ENCODE results near the gene CCDC187.
"Not testable (repeated sequence)": the region's sequence is repeated elsewhere in the genome, so short reads cannot be mapped to it uniquely, and the experiment has no call there.

CCDC187 gene

DNA sequence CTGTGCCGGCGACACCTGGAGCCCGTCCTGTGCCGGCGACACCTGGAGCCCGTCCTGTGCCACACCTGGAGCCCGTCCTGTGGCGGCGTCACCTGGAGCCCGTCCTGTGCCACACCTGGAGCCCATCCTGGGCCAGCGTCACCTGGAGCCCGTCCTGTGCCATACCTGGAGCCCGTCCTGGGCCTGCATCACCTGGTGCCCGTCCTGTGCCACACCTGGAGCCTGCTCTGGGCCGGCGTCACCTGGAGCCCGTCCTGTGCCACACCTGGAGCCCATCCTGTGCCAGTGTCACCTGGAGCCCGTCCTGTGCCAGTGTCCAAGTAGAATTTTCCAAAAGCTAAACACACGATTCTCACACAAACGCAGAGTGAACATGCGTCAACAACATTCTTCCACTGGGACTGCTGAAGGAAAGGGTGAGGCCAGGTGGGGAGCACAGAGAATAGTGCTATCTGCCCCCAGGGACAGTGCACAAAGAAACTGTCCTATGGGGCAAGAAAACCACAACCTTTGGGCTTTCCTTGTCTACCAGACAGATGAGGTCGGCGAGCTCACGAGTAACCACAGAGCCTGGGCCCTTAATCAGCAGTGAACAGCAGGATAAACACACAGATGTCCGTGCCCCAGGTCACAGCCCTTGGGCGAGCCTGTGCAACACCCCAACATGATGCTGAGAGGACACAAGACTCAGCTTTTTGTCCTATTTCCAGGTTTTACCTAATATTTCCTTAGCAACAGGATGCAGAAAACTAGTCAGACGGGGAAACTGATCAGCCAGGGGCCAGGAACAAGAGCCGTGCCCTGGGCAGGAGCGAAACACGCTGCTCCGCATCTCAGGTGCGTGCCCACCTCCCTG, 66.2 kb downstream of the CCDC187 start:
- DNase-seq: no peak

DNA sequence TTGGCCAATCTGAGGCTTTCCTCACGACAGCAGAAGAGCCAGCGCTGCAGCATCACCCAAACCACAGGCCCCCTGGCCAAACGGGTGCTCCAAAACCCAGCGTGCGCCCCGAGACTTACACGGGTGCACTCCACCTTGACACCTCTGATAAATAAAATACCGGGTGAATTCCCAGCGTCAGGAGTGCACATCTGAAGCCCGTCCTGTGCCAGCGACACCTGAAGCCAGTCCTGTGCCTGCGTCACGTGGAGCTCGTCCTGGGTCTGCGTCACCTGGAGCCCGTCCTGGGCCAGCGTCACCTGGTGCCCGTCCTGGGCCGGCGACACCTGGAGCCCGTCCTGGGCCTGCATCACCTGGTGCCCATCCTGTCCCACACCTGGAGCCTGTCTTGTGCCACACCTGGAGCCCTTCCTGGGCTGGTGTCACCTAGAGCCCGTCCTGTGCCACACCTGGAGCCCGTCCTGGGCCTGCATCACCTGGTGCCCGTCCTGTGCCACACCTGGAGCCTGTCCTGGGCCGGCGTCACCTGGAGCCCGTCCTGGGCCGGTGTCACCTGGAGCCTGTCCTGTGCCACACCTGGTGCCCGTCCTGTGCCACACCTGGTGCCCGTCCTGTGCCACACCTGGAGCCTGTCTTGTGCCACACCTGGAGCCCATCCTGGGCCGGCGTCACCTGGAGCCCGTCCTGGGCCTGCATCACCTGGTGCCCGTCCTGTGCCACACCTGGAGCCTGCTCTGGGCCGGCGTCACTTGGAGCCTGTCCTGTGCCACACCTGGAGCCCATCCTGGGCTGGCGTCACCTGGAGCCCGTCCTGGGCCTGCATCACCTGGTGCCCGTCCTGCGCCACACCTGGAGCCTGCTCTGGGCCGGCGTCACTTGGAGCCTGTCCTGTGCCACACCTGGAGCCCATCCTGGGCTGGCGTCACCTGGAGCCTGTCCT, 67.2 kb downstream of the CCDC187 start:
- not testable (repeated sequence) for DNase-seq

DNA sequence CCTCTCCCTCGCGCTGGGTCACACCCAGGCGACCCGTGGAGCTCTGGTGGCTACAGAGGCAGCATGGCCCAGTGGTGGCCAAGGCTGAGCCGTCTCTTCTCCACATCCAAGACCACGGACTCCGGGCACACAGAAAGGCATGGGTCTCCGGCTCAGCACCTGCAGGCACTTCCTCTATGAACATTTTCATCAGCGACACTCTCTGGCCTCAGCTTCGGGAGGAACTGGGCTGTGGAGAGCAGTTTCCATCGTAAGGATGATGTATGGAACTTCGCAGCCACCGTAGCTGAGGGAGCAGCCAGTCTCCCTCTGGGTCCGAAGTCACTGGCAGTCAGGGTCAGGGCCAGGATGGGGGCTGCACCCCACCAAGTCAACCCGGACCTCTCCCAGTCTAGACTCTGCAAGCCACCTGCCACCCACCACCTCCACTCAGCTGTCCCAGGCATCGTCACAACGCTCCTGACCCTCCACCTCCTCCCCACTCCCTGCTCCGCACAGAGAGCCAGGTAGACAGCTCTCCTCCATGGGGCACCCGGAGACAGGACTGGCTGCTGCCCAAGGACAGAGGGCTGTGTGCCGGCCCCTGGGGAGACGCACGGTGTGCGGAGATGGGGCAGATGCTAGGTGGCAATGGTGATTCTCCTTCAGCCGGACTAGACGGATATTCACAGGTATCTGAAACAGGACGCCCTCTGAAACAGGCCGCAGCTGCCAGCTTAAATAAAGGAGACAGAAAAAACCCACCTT, 68.0 kb downstream of the CCDC187 start:
- no peak for DNase-seq

DNA sequence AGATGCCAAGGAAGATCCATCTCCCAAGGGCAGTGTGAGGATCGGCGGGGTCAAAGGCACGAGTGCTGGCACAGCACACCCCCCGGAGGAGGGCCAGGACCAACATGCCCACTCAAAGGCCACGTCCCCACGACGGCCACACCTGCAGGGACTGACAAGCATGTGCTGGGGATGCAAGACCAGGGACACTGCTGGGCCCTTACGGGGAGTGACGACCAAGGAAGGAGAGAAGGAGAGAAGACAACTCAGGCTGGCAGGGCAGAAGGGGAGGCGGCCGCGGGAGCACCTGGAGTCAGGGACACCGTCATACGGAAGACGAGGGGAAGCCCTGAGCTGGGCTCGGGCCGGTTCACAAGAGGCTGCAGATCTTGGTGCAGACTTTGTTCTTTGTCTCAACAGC, 68.7 kb downstream of the CCDC187 start:
- no peak for DNase-seq

DNA sequence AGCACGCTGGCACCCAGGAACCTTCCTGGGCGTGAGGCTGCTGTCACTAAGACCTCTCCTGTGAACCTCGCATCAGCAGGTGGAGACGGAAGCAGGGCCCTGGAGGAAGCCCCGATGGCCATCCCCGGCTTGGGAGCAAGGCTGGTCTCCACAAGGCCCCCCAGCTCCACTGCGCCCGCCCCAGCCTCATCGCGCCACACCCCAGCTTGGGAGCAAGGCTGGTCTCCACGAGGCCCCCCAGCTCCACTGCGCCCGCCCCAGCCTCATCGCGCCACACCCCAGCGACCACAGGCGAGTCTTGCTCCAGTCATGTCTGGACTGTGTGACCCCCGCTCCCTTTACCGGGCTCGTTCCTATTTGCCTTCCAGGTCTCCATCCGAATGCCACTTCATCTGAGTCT, 69.3 kb downstream of the CCDC187 start:
- DNase-seq: no peak

DNA sequence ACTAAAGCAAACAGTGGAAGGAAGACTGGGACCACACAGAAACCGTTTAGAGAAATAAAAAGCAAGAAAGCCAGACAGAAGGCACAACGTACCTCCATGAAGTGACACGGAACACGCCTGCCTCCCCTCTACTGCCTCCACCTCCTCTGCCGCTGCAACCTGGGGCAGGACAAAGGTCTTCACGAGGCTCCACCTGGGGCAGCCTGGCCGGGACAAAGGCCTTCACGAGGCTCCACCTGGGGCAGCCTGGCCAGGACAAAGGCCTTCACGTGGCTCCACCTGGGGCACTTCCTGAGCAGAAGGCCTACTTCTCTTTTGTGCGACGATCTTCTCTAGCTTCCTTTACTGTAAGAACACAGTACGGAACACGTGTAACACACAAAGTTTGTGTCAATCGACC, 70.0 kb downstream of the CCDC187 start:
- no peak for DNase-seq

DNA sequence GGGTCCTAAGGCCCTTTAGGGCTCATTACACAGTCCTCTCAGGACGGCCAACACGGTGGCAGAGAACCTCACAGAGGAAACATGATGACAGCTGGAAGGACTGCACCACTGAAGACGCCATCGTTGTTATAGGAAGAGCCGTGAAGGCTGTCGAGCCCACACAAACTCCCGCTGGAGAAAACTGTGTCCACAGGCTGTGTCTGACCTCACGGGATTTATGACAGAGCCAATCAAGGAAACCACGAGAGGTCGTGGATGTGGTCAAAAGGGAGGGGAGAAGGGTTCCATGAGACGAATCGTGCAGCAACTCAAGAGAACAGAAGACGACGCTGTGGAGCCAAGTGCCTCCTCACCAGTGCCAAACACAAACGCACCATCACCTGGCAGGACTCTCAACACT, 70.5 kb downstream of the CCDC187 start:
- no peak for DNase-seq

DNA sequence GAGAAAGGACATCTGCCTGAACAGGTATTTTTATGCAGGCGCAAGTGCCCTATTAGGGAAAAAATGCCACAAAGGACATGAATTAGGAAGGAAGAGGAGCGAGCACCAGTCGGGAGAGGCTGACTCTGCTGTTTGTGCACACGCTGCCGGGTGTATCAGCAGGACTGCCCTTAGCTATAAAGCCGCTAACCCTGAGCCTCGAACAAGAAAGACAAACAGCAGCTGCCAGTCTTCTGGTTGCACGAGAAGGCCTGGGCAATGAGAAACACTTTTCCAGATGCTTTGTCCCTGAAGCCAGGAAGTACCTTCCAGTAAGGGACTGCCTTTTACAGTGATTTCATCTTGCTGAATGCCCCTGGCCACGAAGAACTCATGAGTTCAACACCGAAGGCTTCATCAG, 70.9 kb downstream of the CCDC187 start:
- no peak for DNase-seq

DNA sequence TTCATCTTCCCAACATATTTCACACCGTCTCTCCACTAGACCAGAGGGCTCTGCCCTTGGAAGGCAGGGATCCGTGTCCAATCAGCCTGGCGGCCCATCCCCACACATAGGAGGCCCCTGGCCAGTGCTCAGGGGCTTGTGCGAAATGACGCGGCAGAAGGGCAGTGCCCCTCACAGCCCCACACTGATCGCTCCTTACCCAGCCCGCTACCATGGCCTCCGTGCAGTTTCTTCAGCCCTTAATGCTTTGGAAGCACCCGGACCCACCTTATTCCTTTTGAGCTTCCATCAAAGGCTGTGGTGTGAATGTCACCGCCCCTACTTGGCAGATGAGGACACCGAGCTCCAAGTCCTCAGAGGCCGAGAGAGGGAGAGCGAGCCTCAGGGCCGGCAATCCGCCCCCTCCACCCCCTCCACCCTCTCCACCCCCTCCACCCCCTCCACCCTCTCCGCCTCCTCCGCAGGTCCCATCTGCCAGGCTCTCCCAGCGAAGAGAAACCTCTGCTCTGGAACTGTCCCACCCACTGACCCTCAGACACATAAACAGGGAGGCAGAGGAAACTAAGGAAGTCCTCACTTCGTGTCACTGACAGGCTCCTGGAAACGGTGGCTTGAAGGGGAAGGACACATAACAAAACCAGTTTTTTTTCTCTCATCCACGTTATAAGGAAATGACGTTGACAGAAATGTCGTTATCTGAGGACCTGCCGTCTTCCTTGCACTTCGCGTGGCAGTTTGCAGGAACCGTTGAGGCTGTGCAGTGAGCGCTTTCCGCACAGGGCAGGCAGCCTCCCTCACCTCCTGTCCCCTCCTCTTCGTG, 72.2 kb downstream of the CCDC187 start:
- DNase-seq: no peak

DNA sequence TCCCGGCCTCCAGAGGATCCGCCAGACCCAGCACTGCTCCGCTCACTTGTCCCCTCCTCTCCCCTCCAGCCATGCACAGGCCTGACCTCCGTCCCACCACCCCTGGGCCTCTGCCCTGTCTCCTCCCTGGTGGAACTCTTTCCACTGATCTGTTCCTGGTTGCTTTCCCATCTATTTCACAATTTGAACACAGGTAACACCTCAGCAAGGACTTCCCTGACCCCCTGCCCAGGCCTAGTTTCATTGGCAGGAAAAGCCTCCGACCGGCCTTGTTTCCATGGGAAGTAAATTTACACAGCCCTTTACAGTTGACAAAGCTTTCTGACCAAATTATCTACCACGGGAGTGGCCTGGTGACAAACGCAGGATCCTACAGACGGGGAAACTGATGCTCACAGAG, 73.1 kb downstream of the CCDC187 start:
- no peak for DNase-seq

DNA sequence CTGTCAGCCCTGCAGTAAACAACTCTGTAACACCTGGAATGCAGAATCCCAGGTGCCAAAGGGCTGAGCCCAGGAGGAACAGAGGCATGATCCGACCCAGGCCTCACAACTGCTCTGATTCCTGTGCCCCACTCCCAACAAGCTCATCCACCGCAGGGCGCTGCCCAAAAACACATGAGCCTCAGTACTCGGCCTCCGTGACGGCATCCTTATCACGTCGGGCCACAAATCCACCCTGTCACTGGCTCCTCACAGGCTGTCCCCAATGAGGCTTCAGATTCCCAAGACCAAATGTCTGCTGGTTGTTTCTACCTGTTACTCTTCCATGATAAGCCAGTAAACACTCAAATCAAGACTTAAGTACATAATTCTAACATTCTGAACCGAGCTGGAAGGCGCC, 73.5 kb downstream of the CCDC187 start:
- no peak for DNase-seq

DNA sequence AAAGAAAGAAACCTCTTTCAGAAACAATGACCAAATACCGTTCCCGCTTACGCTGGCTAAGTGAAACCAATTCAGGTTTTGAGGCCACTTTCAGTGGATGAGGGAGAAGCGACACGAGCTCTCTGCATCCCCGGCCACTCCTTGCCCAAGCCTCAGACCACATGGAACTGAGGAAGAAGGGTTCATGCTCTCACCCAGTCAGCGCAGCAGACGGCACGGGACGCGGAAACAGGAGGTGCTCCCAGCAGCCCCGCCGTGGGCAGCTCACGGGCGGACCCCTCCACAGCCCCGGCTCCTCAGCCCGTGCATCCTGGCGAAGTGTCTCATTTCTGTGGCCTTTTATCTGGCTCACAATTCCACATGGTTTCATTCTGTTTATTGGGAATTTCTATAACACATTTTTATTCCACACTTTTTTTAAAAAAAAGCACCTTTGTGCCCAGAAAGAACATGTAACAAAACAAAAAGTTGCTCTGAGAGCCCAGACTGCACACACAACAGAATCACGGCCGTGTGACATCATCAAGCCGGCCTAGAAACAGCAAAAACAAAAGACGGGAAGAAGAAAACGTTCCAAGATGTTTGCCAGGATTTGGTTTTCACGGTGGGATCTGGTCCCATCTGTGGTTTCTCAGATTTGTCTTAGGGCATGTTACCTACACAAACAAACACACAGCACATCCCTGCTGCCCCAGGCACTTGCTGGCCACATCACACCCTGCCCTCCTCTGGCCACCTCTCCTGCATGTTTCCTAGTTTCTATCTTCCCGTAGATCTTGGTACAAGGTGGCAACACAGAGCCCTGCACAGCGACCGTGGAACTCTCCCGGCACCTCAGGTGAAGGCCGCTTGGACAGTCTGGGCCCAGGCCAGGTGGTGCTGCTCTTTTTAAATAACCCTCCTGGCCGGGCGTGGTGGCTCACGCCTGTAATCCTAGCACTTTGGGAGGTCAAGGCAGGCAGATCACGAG, 74.5 kb downstream of the CCDC187 start:
- DNase-seq: no peak

DNA sequence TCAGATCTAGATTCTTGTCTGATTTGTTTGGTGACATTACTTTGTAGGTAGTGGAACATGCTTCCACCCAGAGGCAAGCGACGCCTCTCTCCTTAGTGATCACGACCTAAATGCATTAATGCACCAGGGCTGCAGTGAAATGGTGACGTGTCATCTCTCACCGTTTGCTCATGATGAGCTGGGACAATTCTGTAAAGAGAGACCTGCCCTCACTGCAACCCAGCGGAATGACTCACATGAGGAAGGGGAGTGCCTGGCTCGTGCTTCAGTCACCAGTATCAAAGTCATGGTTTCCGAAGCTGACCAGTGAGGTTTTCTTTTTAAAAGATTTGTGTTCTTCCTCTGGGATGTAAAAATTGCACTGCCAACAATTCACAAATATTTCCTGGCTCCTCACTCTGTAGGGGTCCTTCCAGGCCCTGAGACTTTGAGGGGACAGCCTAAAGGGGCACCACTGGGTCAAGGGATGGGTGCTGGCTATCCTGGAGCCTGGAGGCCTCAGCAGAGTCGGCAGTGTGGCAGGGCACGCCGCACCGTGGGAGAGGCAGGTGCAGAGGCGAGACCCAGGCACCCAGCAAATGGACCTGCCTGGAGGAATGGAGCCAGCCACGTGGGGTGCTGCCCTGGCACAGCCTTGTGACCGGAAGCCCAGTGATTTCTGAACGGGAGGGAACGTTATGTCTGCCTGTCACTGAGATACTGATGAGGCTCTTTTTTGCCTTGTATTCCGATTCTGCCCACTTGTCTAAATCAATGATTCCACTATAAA, 75.6 kb downstream of the CCDC187 start:
- DNase-seq: no peak

DNA sequence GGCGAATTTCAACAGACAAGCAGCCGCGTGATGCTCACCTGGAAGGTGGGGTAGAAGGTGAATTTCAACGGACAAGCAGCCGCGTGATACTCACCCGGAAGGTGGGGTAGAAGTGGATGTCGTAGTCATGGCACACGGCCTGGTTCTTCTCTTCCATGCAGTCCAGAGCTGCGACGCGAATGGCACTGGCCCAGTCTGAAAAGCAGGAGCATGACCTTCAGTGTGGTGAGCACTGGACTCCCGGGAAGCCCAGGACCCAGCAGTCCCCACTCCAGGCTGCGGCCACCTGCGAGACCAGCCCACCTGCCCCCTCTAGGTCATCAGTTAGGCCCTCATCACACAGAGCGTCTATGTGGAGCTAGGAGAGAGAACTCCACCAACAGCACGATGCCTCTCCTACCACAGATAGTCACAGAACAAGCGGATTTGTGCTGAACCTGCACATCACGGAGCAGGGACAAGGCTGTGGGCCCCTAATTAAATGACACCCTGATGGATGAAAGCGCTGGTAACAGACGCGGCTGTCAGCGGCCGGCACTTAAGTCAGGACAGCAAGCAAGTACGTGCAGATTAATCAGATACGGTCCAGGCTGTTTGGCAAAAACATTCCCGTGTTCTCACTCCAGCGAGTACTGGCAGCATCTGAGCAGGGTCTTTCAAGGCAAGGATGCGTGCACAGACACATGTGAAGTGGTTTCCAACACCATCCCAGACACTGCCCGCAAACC, 77.0 kb downstream of the CCDC187 start:
- no peak for DNase-seq

DNA sequence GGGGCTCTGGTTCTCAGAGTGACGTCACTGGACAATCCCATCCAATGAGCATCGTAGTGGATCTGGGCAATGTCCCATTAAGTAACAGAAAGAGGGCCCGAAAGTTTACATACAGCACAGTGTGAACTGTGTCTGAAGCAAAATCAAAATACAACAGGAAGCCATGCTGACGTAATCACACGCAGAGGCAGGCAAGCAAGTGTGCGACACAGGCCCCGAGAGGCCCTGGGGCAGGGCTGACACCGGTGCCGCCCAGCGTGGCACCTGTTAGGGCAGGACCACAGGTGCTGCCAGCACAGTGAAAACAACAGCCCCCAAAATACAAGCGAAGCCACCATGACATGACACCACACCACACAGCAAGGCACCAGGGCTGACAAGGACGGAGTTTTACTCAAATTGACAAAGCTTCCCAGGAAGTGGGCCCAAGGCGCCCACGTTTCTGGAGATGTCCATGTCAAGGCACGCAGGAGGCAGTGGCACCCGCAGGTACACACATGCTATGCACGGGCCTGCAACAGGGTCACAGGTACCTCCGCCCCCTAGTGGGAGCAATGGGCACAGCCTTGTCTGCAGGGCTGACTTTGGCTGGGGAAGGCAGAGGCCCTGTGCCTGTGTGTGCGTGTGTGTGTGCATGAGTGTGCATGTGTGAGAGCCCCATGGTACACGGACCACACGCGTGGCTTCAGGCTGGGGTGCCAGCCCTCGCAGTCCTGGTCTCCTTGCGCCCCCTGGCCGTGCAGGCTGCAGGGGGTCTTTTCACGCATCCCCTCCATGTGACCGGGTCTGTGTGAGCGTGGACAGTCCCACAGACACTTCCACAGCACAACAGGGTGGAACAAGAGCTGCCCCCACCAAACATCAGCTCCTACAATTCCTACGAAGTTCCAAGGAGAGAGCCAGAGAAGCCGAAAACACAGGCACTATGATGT, 77.9 kb downstream of the CCDC187 start:
- DNase-seq: peak; percentile 64 to 71

DNA sequence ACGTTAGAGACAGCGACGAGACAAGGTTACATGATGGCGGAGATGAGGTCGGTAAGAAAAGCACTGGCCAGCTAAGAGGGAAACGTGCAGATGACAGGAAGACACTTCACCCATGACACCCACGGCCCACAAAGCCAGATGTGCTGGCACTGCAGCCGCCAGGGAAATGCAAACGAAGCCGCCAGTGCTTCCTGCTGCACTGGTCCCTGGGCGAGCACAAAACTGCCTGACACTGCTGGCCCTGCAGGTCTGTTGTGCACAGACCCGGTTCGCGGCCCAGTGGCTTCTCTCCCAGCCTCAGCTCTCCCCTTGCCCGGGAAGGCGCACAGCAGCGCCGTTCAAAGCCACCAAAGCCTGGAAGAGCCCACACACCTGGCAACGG, 78.5 kb downstream of the CCDC187 start:
- no peak for DNase-seq

DNA sequence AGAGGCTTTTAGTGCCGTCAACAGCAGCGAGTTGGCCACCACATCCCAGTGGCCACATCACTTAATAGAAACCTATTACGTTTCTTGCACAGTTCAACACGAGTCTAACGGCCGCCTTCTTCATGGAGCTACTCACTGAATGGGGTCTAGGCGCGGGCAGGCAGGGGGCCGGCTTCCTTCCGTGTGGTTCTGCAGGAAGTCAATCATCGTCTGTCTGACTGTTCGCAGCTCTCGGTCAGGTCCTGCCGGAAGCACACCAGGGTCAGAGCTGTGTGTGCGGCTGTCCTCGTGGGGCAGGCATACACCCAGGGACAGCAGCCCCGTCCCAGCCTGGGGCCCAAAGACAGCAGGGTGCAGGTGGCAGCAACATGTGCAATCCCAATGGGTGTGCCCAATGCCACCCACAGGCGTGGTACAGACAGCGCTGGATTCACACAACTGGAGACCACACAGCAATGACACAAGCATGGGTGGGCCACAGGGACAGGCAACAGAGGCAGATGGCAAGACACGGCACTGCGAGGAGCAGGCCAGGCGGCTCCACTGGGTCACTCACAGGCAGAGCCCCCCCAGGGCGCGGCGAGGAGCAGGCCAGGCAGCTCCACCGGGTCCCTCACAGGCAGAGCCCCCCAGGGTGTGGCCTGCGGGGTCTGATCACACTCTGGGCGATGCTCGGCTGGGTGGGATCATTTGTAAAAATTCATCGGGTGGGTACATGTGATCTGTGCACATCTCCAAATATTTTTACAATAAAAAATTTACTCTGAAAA, 79.8 kb downstream of the CCDC187 start:
- no peak for DNase-seq

DNA sequence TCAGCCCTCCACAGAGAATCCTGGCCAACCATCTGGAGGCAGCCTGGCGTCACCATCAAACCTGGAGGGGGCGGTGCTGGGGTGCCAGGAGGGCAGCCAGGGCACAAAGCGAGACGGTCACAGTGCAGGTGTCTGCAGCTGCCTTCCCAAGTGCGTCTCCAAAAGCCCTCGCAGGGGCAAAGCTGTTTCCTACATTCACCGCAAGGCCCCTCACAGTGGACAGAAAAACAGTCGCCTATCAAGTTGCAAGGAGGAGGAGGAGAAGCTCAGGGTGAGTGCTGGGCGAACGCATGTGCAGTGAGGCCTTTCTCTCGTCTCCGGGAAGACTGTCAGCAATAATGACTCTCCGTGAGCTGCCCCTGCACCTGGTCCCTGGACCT, 81.0 kb downstream of the CCDC187 start:
- DNase-seq: no peak
